ENCODE measurements around the gene ZFC3H1. TPM values are rescaled to one million over a fixed set of nuclear protein-coding genes. Genes with fewer than 3 reads are reported as not detected.

Gene ZFC3H1
- total and polyA plus RNA-seq, 9 of the 15 experiments (the other 6 are each of a cell fraction or from before 2014, with no cell fraction given) = 14.8 to 80.5 (median 22.1) TPM

- no peaks in the 10 kb centered on the region for H3K9me1 ChIP-seq (ENCODE audit: control insufficient read depth, insufficient read depth, low read length)
- ChIA-PET CTCF (ENCODE audit: low intra/inter-chr PET ratio) (no interaction called here), POLR2A (interaction anchor here (0.6 to 3.8 kb wide), 16 partner anchors 8 to 288 kb away, joined by 3 to 18 read pairs (median 6); partner anchors contain the start of gene TMEM19)
- no peaks in the 10 kb centered on the region for H3K9me3 ChIP-seq (replicated peaks; ENCODE audit: control insufficient read depth, insufficient read depth, low read depth, low read length)
- H3K4me2 ChIP-seq (ENCODE audit: insufficient read depth, low read length) = peak overlapping the region; percentile 94
- ATAC-seq (peak; percentile 69), DNase-seq (ENCODE audit: extremely low read depth in 1 of 4, low spot score in 3 of 4) (peak; percentile 38 to 75 (median 42)), FAIRE-seq (no peak)
- in situ Hi-C loops (cut with MboI) (no loop called here), intact Hi-C loops (cut with micrococcal nuclease) (no loop called here)
- no peaks in the 10 kb centered on the region for H3K27me3 ChIP-seq (ENCODE audit: control insufficient read depth in 2 of 2, insufficient read depth in 2 of 2, low read length in 2 of 2)
- peak overlapping the region; percentile 85 for H3K4me3 ChIP-seq
- peaks cover 11 to 12% of the 10 kb centered on the region in 2 experiments; a peak in 3 of 5 replicates for H3K4me1 ChIP-seq (replicated peaks in 1 of 2; ENCODE audit: control insufficient read depth in 2 of 2, insufficient read depth in 2 of 2, low read length in 2 of 2)
- BruUV-seq (replicated peaks) = TSS peak; percentile 76
- WGBS (ENCODE audit: insufficient coverage, low coverage, missing lambda C conversion rate) = under 1% methylated on average over 50 of the region's 53 CpGs
- peak overlapping the region; percentile 97 for H3K27ac ChIP-seq (ENCODE audit: extremely low read depth, low read depth, low read length)
- H3K79me2 ChIP-seq (ENCODE audit: control insufficient read depth, insufficient read depth, low read length) = peaks cover 83% of the 10 kb centered on the region
- peaks cover 17% of the 10 kb centered on the region for H4K20me1 ChIP-seq (replicated peaks; ENCODE audit: control insufficient read depth, insufficient read depth, low read length)
- H3K36me3 ChIP-seq (ENCODE audit: control insufficient read depth, insufficient read depth, low read length) = peaks cover 29% of the 10 kb centered on the region
- peak overlapping the region; percentile 95 to 96 for H3K9ac ChIP-seq (ENCODE audit: insufficient read depth in 1 of 2, low read depth in 2 of 2, low read length in 2 of 2)
- H2AFZ ChIP-seq (ENCODE audit: low read depth, low read length) = peak overlapping the region; percentile 89
- TF ChIP-seq AFF1 (IDR thresholded peaks at IDR 0.05; ENCODE audit: low read depth in 1 of 2, partially characterized antibody in 2 of 2) = no peak
- no peak for TF ChIP-seq ZNF274 (IDR thresholded peaks at IDR 0.05; ENCODE audit: borderline replicate concordance, low read depth, low read length)
- TF ChIP-seq GATA2 (CRISPR knock-in tag; IDR thresholded peaks at IDR 0.05) = peak; percentile 43; the same call in 1 of the 2 replicates
- no peak for TF ChIP-seq HIVEP1 (CRISPR knock-in tag; IDR thresholded peaks at IDR 0.05)
- no peak for TF ChIP-seq PYGO2 (tag; IDR thresholded peaks at IDR 0.05)
- no peak for TF ChIP-seq GATAD2B (IDR thresholded peaks at IDR 0.05; ENCODE audit: borderline replicate concordance)
- TF ChIP-seq JUND (IDR thresholded peaks at IDR 0.05; ENCODE audit: borderline replicate concordance, low read depth, low read length) = peak; percentile 26; the same call in 1 of the 2 replicates
- 0 out of 3 replicates have a peak, but pooled peaks have one; percentile 14 for TF ChIP-seq JUND (tag; IDR thresholded peaks at IDR 0.05; ENCODE audit: borderline replicate concordance, low read depth, low read length)
- TF ChIP-seq RNF2 (IDR thresholded peaks at IDR 0.05) = 0 out of 2 replicates have a peak, but pooled peaks have one; percentile 17
- no peak for TF ChIP-seq LARP7 (IDR thresholded peaks at IDR 0.05)
- no peak for TF ChIP-seq GTF3C2 (IDR thresholded peaks at IDR 0.05; ENCODE audit: borderline replicate concordance, extremely low read depth, insufficient read length)
- no peak for TF ChIP-seq KHSRP (IDR thresholded peaks at IDR 0.05)
These were observed 643 bp downstream of the ZFC3H1 start for GRCh38 chr12:71662849-71663560.

Measured in K562 (cell line).